Esophagus muscularis mucosa (tissue), 4 donors: ENCODE data around the gene RPRD1B. TPM values are rescaled to one million over a fixed set of nuclear protein-coding genes. Genes with fewer than 3 reads are reported as not detected.

ENCODE experiments used
- DNase-seq: peaks from one replicate; pipeline ENCODE4 v3.0.0-alpha.2; 2017; ENCODE audit errors: extremely low spot score
- H3K27ac ChIP-seq, 4 donors: fragments of 200-600 bp; sonication (generic); replicated peaks in 1 of 4; 1 replicate in 3 of 4; 2 replicates in 1 of 4; pipeline ENCODE4 v1.5.1; 2016 to 2019; ENCODE audit warnings: mild to moderate bottlenecking in 1 of 4
- H3K27me3 ChIP-seq, 4 donors: fragments of 200-600 bp; sonication (generic); one replicate each; pipeline versions ENCODE4 v1.5.1 to v1.6.0; 2016 to 2019
- H3K36me3 ChIP-seq, 4 donors: fragments of 200-600 bp; sonication (generic); one replicate each; pipeline ENCODE4 v1.5.1; 2016 to 2019
- H3K4me1 ChIP-seq, 4 donors: fragments of 200-600 bp; sonication (generic); one replicate each; pipeline ENCODE4 v1.5.1; 2016 to 2019
- H3K4me3 ChIP-seq, 4 donors: fragments of 200-600 bp; sonication (generic); 1 replicate in 2 of 4; 2 replicates in 2 of 4; pipeline ENCODE4 v1.5.1; 2016 to 2019; ENCODE audit warnings: mild to moderate bottlenecking in 4 of 4, moderate library complexity in 1 of 4
- H3K9me3 ChIP-seq, 4 donors: fragments of 200-600 bp; sonication (generic); 1 replicate in 3 of 4; 2 replicates in 1 of 4; pipeline ENCODE4 v1.5.1; 2016 to 2019
- EP300 ChIP-seq: sonication (generic); formaldehyde crosslinking; IDR thresholded peaks from one replicate; pipeline ENCODE4 v1.6.1; 2017; ENCODE audit warnings: antibody characterized with exemption
- POLR2A ChIP-seq: fragments of 450-650 bp; IDR thresholded peaks from one replicate; pipeline ENCODE4 v1.6.1; 2017; ENCODE audit warnings: antibody characterized with exemption, moderate library complexity, mild to moderate bottlenecking, low read depth
- POLR2AphosphoS5 ChIP-seq, 2 donors: sonication (generic); formaldehyde crosslinking; IDR thresholded peaks; one replicate each; pipeline ENCODE4 v1.6.1; 2017; ENCODE audit warnings: antibody characterized with exemption in 2 of 2
- WGBS: methylation state at CpG from one replicate; pipeline ENCODE4 v1.1.5; 2018; 5-methylcytosine and 5-hydroxymethylcytosine counted together
- intact Hi-C: fragments of 100-400 bp; cut with DNase I; formaldehyde crosslinking; loops from one replicate; pipeline ENCODE4 v1.15.1; 2023
- total RNA-seq, 4 donors: library from RNA; depleted of rRNA; stranded (reverse); fragments of >200 nt; gene quantifications; one replicate each; pipeline versions ENCODE4 v1.1.0 to v1.2.1, GENCODE V29; 2016
- TF ChIP-seq, protein P1 (sequence below), 3 experiments: fragments of 200-600 bp in 2 of 3; fragments of 450-650 bp in 1 of 3; sonication (generic) in 2 of 3; IDR thresholded peaks; one replicate each; pipeline ENCODE4 v1.5.1; 2017 to 2019; ENCODE audit warnings: antibody characterized with exemption in 3 of 3, mild to moderate bottlenecking in 2 of 3, moderate library complexity in 1 of 3

The RPRD1B gene
- total RNA-seq, 4 donors from 2014 or later: 26.7 to 39.5 (median 33.8) TPM

- Histone ChIP-seq H3K36me3 (no peaks in the 10 kb centered on the region), H3K4me1 (peaks cover 26 to 44% (median 31%) of the 10 kb centered on the region in 4 donors), H3K27ac (no peak overlapping the region), H3K4me3 (no peak overlapping the region), H3K27me3 (no peaks in the 10 kb centered on the region), H3K9me3 (peaks cover 0 to 3% (median 0%) of the 10 kb centered on the region in 4 donors)
- DNase-seq: peak; percentile 91
- WGBS: 72% methylated on average over 10 of the region's 10 CpGs
- intact Hi-C loops: no loop called here
- TF ChIP-seq EP300: no peak
- no peak for TF ChIP-seq POLR2A
- TF ChIP-seq POLR2AphosphoS5 (IDR thresholded peaks at IDR 0.05): no peak
- TF ChIP-seq, protein P1, sequence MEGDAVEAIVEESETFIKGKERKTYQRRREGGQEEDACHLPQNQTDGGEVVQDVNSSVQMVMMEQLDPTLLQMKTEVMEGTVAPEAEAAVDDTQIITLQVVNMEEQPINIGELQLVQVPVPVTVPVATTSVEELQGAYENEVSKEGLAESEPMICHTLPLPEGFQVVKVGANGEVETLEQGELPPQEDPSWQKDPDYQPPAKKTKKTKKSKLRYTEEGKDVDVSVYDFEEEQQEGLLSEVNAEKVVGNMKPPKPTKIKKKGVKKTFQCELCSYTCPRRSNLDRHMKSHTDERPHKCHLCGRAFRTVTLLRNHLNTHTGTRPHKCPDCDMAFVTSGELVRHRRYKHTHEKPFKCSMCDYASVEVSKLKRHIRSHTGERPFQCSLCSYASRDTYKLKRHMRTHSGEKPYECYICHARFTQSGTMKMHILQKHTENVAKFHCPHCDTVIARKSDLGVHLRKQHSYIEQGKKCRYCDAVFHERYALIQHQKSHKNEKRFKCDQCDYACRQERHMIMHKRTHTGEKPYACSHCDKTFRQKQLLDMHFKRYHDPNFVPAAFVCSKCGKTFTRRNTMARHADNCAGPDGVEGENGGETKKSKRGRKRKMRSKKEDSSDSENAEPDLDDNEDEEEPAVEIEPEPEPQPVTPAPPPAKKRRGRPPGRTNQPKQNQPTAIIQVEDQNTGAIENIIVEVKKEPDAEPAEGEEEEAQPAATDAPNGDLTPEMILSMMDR (IDR thresholded peaks at IDR 0.05): no peak
These were observed 80.1 kb downstream of the RPRD1B start for GRCh38 chr20:38113401-38114325.

GRCh38 chr20:38114353-38114791, 80.8 kb downstream of the RPRD1B start:
- Histone ChIP-seq H3K4me3 (no peak overlapping the region), H3K4me1 (peaks cover 19 to 37% (median 24%) of the 10 kb centered on the region in 4 donors), H3K36me3 (no peaks in the 10 kb centered on the region), H3K27me3 (no peaks in the 10 kb centered on the region), H3K9me3 (peaks cover 0 to 3% (median 0%) of the 10 kb centered on the region in 4 donors), H3K27ac (no peak overlapping the region)
- intact Hi-C loops: no loop called here
- DNase-seq: peak; percentile 45
- 89% methylated on average over 3 of the region's 4 CpGs for WGBS
- no peak for TF ChIP-seq EP300
- TF ChIP-seq, protein P1 (IDR thresholded peaks at IDR 0.05): no peak
- no peak for TF ChIP-seq POLR2A
- TF ChIP-seq POLR2AphosphoS5 (IDR thresholded peaks at IDR 0.05): no peak

DNA sequence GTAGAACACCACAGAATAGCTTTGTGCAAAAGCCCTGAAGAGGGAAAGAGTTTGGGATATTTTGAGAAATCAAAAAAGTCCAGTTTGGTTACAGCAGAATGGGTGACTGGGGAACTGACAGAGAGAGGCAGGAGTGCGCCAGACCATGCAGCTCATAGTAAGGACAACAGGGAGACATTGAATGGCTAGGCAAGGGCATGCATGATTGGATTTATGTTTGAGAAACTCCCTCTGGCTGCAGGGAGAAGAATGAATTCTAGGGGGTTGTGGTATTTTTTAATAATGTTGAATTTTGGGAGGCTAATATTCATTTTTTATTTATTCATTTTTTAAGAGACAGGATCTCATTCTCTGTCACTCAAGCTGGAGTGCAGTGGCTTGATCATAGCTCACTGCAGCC, 81.7 kb downstream of the RPRD1B start:
- peak; percentile 53 for DNase-seq
- no peak overlapping the region for H3K4me3 ChIP-seq
- H3K4me1 ChIP-seq: peaks cover 11 to 29% (median 19%) of the 10 kb centered on the region in 4 donors
- H3K27ac ChIP-seq: no peak overlapping the region
- H3K36me3 ChIP-seq: no peaks in the 10 kb centered on the region
- H3K9me3 ChIP-seq: peaks cover 0 to 3% (median 0%) of the 10 kb centered on the region in 4 donors
- H3K27me3 ChIP-seq: no peaks in the 10 kb centered on the region
- intact Hi-C loops: no loop called here
- 94% methylated on average over 1 of the region's 1 CpG for WGBS
- no peak for TF ChIP-seq POLR2AphosphoS5 (IDR thresholded peaks at IDR 0.05)
- TF ChIP-seq, protein P1 (IDR thresholded peaks at IDR 0.05): peak in 2 of 3 experiments; percentile 26 to 30

- TF ChIP-seq EP300 (no peak), POLR2A (no peak), POLR2AphosphoS5 (IDR thresholded peaks at IDR 0.05) (no peak)
- TF ChIP-seq, protein P1 (IDR thresholded peaks at IDR 0.05): no peak
- intact Hi-C loops: no loop called here
These were observed 82.3 kb downstream of the RPRD1B start for GRCh38 chr20:38115896-38116295.

More at GRCh38 chr20:38115896-38116295, 82.3 kb downstream of the RPRD1B start:
- Histone ChIP-seq H3K9me3 (peaks cover 0 to 3% (median 0%) of the 10 kb centered on the region in 4 donors), H3K27me3 (no peaks in the 10 kb centered on the region), H3K4me3 (no peak overlapping the region), H3K4me1 (peaks cover 4 to 22% (median 17%) of the 10 kb centered on the region in 4 donors), H3K27ac (no peak overlapping the region), H3K36me3 (no peaks in the 10 kb centered on the region)
- DNase-seq: no peak
- 76% methylated on average over 2 of the region's 2 CpGs for WGBS
